ENCODE results near the gene C1orf232. TPM values are rescaled to one million over a fixed set of nuclear protein-coding genes. Genes with fewer than 3 reads are reported as not detected.

C1orf232 gene
- total and polyA plus RNA-seq, 2 donors (not counting 3 experiments of a cell fraction or from before 2014, with no cell fraction given): not detected

GRCh38 chr1:26134466-26134865 is 34.3 kb downstream of the C1orf232 start:
- FAIRE-seq (no peak), DNase-seq (ENCODE audit: low read depth, low spot score) (no peak)
- Histone ChIP-seq H3K36me3 (ENCODE audit: control insufficient read depth in 2 of 2, extremely low read depth in 1 of 2, insufficient read depth in 2 of 2, low read length in 2 of 2) (no peaks in the 10 kb centered on the region), H4K20me1 (replicated peaks; ENCODE audit: control insufficient read depth, extremely low read depth, insufficient read depth, low read length) (no peaks in the 10 kb centered on the region), H3K9me3 (replicated peaks; ENCODE audit: control insufficient read depth, insufficient read depth, low read length) (no peaks in the 10 kb centered on the region), H3K9me1 (replicated peaks; ENCODE audit: control insufficient read depth, extremely low read depth, insufficient read depth, low read length) (no peaks in the 10 kb centered on the region), H3K27ac (ENCODE audit: insufficient read depth, low read depth, low read length) (no peak overlapping the region), H3K4me2 (ENCODE audit: insufficient read depth, low read length) (no peak overlapping the region), H3K79me2 (ENCODE audit: control insufficient read depth, insufficient read depth, low read length) (no peaks in the 10 kb centered on the region), H3K9ac (replicated peaks; ENCODE audit: extremely low read depth, insufficient read depth, low read length) (no peak overlapping the region), H3K27me3 (ENCODE audit: control insufficient read depth in 2 of 2, insufficient read depth in 2 of 2, low read length in 2 of 2) (no peaks in the 10 kb centered on the region), H2AFZ (ENCODE audit: low read depth, low read length) (no peak overlapping the region), H3K4me1 (ENCODE audit: control insufficient read depth, extremely low read depth, insufficient read depth, low read length) (no peaks in the 10 kb centered on the region), H3K4me3 (replicated peaks in 1 of 3; ENCODE audit: insufficient read depth in 1 of 3, low read depth in 1 of 3, low read length in 3 of 3) (no peak overlapping the region)
- intact Hi-C loops (cut with micrococcal nuclease) (no loop called here), dilution Hi-C loops (cut with MboI; ENCODE audit: extremely low pct_ligation_motif_present, low sequenced_read_pairs) (no loop called here)
- no TSS peak for BruUV-seq (replicated peaks)
- CTCF ChIA-PET: no interaction called here
- TF ChIP-seq JUN (IDR thresholded peaks at IDR 0.05; ENCODE audit: borderline replicate concordance, insufficient read depth, insufficient read length, low read depth) (no peak), EZH2 (IDR thresholded peaks at IDR 0.05; ENCODE audit: borderline replicate concordance, low read depth, low read length, severe bottlenecking) (no peak), MAX (IDR thresholded peaks at IDR 0.05; ENCODE audit: insufficient read depth, insufficient read length) (no peak), CTCF (IDR thresholded peaks at IDR 0.05; ENCODE audit: extremely low read depth in 1 of 2, insufficient read depth in 1 of 2, low read depth in 1 of 2, low read length in 2 of 2) (no peak), GATA2 (IDR thresholded peaks at IDR 0.05; ENCODE audit: insufficient read depth, insufficient read length, low read depth, low read length) (no peak), POLR2AphosphoS5 (IDR thresholded peaks at IDR 0.05; ENCODE audit: insufficient read depth, low read depth, low read length) (no peak), FOS (IDR thresholded peaks at IDR 0.05; ENCODE audit: borderline replicate concordance, insufficient read depth, low read length) (no peak), MYC (IDR thresholded peaks at IDR 0.05; ENCODE audit: low read depth, low read length) (no peak), POLR2A (IDR thresholded peaks at IDR 0.05; ENCODE audit: low read depth, low read length) (no peak)
- POLR2A ChIA-PET: no interaction called here
